ENCODE results near the gene GPR61.

GPR61 gene

GRCh38 chr1:109539676-109540075 lies at the start of gene GPR61:
GPR61 (plus strand) TSS chr1:109539872; CDS start chr1:109543023, 3,151 bp downstream.
- no peak for DNase-seq

- peak; percentile 43 for DNase-seq
These were observed 49.4 kb upstream of the GPR61 start for GRCh38 chr1:109490029-109490933.

GRCh38 chr1:109490934-109491302 lies 48.8 kb upstream of the GPR61 start:
- no peak for DNase-seq

GRCh38 chr1:109491372-109491771 lies 48.3 kb upstream of the GPR61 start:
- no peak for DNase-seq

- no peak for DNase-seq
These were observed 46.9 kb upstream of the GPR61 start for GRCh38 chr1:109492779-109493178.

GRCh38 chr1:109493227-109493626 lies 46.4 kb upstream of the GPR61 start:
- DNase-seq: peak; percentile 22

GRCh38 chr1:109493805-109494539 lies 45.7 kb upstream of the GPR61 start, which contains the start of gene CYB561D1:
CYB561D1 (plus strand) TSS chr1:109494094; CDS start chr1:109494140, 46 bp downstream.
- DNase-seq: peak; percentile 86

- no peak for DNase-seq
These were observed 43.9 kb upstream of the GPR61 start for GRCh38 chr1:109495738-109496137.

- DNase-seq: no peak
These were observed 42.1 kb upstream of the GPR61 start for GRCh38 chr1:109497449-109498160.

GRCh38 chr1:109498161-109498801 lies 41.4 kb upstream of the GPR61 start:
- peak; percentile 83 for DNase-seq

- DNase-seq: no peak
These were observed 40.6 kb upstream of the GPR61 start for GRCh38 chr1:109499081-109499480.

- DNase-seq: peak; percentile 34
These were observed 39.8 kb upstream of the GPR61 start for GRCh38 chr1:109499661-109500536.

- DNase-seq: no peak
These were observed 38.7 kb upstream of the GPR61 start for GRCh38 chr1:109500941-109501381.

- no peak for DNase-seq
These were observed 37.9 kb upstream of the GPR61 start for GRCh38 chr1:109501644-109502363.

- DNase-seq: no peak
These were observed 37.3 kb upstream of the GPR61 start for GRCh38 chr1:109502364-109502851.

- no peak for DNase-seq
These were observed 35.7 kb upstream of the GPR61 start for GRCh38 chr1:109503935-109504334.

- no peak for DNase-seq
These were observed 34.7 kb upstream of the GPR61 start for GRCh38 chr1:109504974-109505373.

- no peak for DNase-seq
These were observed 31.4 kb upstream of the GPR61 start for GRCh38 chr1:109508001-109508872.

- no peak for DNase-seq
These were observed 30.8 kb upstream of the GPR61 start for GRCh38 chr1:109508873-109509175.

Data from NCI-H146 (cell line).